Neural progenitor cell (in vitro differentiated cells): ENCODE measurements around the gene TLE5. TPM values are rescaled to one million over a fixed set of nuclear protein-coding genes. Genes with fewer than 3 reads are reported as not detected.

Experiments
- DNase-seq: peaks from one replicate; pipeline ENCODE4 v3.0.0-alpha.2; 2016; ENCODE audit warnings: low spot score
- H2AFZ ChIP-seq: fragments of 200-600 bp; sonication (generic); replicated peaks from 2 replicates; pipeline ENCODE4 v1.6.1; 2016; ENCODE audit warnings: antibody characterized with exemption
- H3F3A ChIP-seq: fragments of 200-600 bp; sonication (generic); 2 replicates; pipeline ENCODE4 v1.6.1; 2016; ENCODE audit warnings: antibody characterized with exemption, low read depth
- H3K27ac ChIP-seq: fragments of 200-600 bp; sonication (generic); 2 replicates; pipeline ENCODE4 v1.5.1; 2016; ENCODE audit warnings: mild to moderate bottlenecking
- H3K27me3 ChIP-seq: fragments of 200-600 bp; sonication (generic); 2 replicates; pipeline ENCODE4 v1.6.1; 2016; ENCODE audit warnings: mild to moderate bottlenecking, moderate library complexity
- H3K36me3 ChIP-seq: fragments of 200-600 bp; sonication (generic); 2 replicates; pipeline ENCODE4 v1.5.1; 2016
- H3K4me1 ChIP-seq: fragments of 200-600 bp; sonication (generic); 2 replicates; pipeline ENCODE4 v1.6.1; 2016; ENCODE audit warnings: mixed run types
- H3K4me2 ChIP-seq: fragments of 200-600 bp; sonication (generic); 2 replicates; pipeline ENCODE4 v1.6.1; 2016
- H3K4me3 ChIP-seq: fragments of 200-600 bp; sonication (generic); 2 replicates; pipeline ENCODE4 v1.5.1; 2016
- H3K79me2 ChIP-seq: fragments of 200-600 bp; sonication (generic); 2 replicates; pipeline ENCODE4 v1.6.1; 2016; ENCODE audit warnings: low read depth
- H3K9ac ChIP-seq: fragments of 200-600 bp; sonication (generic); 2 replicates; pipeline ENCODE4 v1.6.1; 2016
- H3K9me3 ChIP-seq: fragments of 200-600 bp; sonication (generic); 2 replicates; pipeline ENCODE4 v1.5.1; 2016; ENCODE audit warnings: low read depth
- H4K20me1 ChIP-seq: fragments of 200-600 bp; sonication (generic); 2 replicates; pipeline ENCODE4 v1.6.1; 2016; ENCODE audit warnings: low read depth
- H3K27ac Mint-ChIP-seq: 3 replicates; pipeline ENCODE4 v1.8.0; 2021; ENCODE audit warnings: mixed read lengths
- H3K27me3 Mint-ChIP-seq: 2 replicates; pipeline ENCODE4 v1.8.0; 2022; ENCODE audit warnings: low read depth, mild to moderate bottlenecking, inconsistent platforms, moderate library complexity, mixed read lengths; ENCODE audit not compliant: insufficient read depth
- H3K36me3 Mint-ChIP-seq: 3 replicates; pipeline ENCODE4 v1.8.0; 2021; ENCODE audit warnings: mixed read lengths
- H3K4me1 Mint-ChIP-seq: 3 replicates; pipeline ENCODE4 v1.8.0; 2021; ENCODE audit warnings: mixed read lengths
- H3K4me3 Mint-ChIP-seq: 3 replicates; pipeline ENCODE4 v1.8.0; 2021; ENCODE audit warnings: mild to moderate bottlenecking, moderate library complexity, mixed read lengths
- H3K9me3 Mint-ChIP-seq: 3 replicates; pipeline ENCODE4 v1.8.0; 2020; ENCODE audit warnings: mixed read lengths
- CTCF ChIP-seq: fragments of 200-600 bp; sonication (generic); IDR thresholded peaks from 2 replicates; pipeline ENCODE4 v1.5.1; 2017; ENCODE audit warnings: antibody characterized with exemption, mild to moderate bottlenecking
- EZH2 ChIP-seq: fragments of 200-600 bp; sonication (generic); IDR thresholded peaks from 2 replicates; pipeline ENCODE4 v1.6.1; 2017; ENCODE audit warnings: antibody characterized with exemption, mild to moderate bottlenecking, moderate library complexity
- EZH2phosphoT487 ChIP-seq: fragments of 200-600 bp; sonication (generic); IDR thresholded peaks from 2 replicates; pipeline ENCODE4 v1.6.1; 2017; ENCODE audit warnings: antibody characterized with exemption
- total RNA-seq: library from RNA; depleted of rRNA; stranded (reverse); fragments of >200 nt; gene quantifications from 2 replicates; pipeline ENCODE4 v1.2.3, GENCODE V29; 2015; ENCODE audit warnings: low replicate concordance

TLE5 gene
- total RNA-seq, 1 donor from 2014 or later = 54.6 TPM

- no peak overlapping the region for H3K27ac Mint-ChIP-seq
- H3K36me3 Mint-ChIP-seq = no peaks in the 10 kb centered on the region
- no peaks in the 10 kb centered on the region for H4K20me1 ChIP-seq
- peaks cover 3% of the 10 kb centered on the region for H3K9me3 Mint-ChIP-seq
- H3K4me1 ChIP-seq = peaks cover 6% of the 10 kb centered on the region
- no peaks in the 10 kb centered on the region for H3K9me3 ChIP-seq
- H3K4me1 Mint-ChIP-seq = peaks cover 5% of the 10 kb centered on the region
- H3K4me3 Mint-ChIP-seq = no peak overlapping the region
- H3F3A ChIP-seq = peaks cover 11% of the 10 kb centered on the region
- peaks cover 5% of the 10 kb centered on the region for H3K27me3 ChIP-seq
- no peak overlapping the region for H3K4me3 ChIP-seq
- H3K4me2 ChIP-seq = no peak overlapping the region
- H2AFZ ChIP-seq = no peak overlapping the region
- H3K9ac ChIP-seq = no peak overlapping the region
- no peaks in the 10 kb centered on the region for H3K79me2 ChIP-seq
- no peaks in the 10 kb centered on the region for H3K36me3 ChIP-seq
- no peak for TF ChIP-seq EZH2phosphoT487
- TF ChIP-seq CTCF = no peak
- TF ChIP-seq EZH2 = no peak
- no peak overlapping the region for H3K27ac ChIP-seq
- peaks cover 20% of the 10 kb centered on the region for H3K27me3 Mint-ChIP-seq
- DNase-seq = no peak
Measured at GRCh38 chr19:3017923-3018322, 44.4 kb downstream of the TLE5 start.

- H3K27ac Mint-ChIP-seq = no peak overlapping the region
- no peaks in the 10 kb centered on the region for H4K20me1 ChIP-seq
- H3K27me3 ChIP-seq = no peaks in the 10 kb centered on the region
- no peak overlapping the region for H3K9ac ChIP-seq
- no peak overlapping the region for H3K4me3 ChIP-seq
- H3K4me2 ChIP-seq = no peak overlapping the region
- peaks cover 14% of the 10 kb centered on the region for H3F3A ChIP-seq
- H3K27me3 Mint-ChIP-seq = peaks cover 28% of the 10 kb centered on the region
- TF ChIP-seq CTCF (no peak), EZH2phosphoT487 (no peak), EZH2 (no peak)
- peaks cover 10% of the 10 kb centered on the region for H3K4me1 ChIP-seq
- no peaks in the 10 kb centered on the region for H3K9me3 Mint-ChIP-seq
- H2AFZ ChIP-seq = no peak overlapping the region
- H3K36me3 Mint-ChIP-seq = no peaks in the 10 kb centered on the region
- H3K9me3 ChIP-seq = no peaks in the 10 kb centered on the region
- no peaks in the 10 kb centered on the region for H3K36me3 ChIP-seq
- H3K79me2 ChIP-seq = no peaks in the 10 kb centered on the region
- no peak for DNase-seq
- peaks cover 16% of the 10 kb centered on the region for H3K4me1 Mint-ChIP-seq
- no peak overlapping the region for H3K4me3 Mint-ChIP-seq
- no peak overlapping the region for H3K27ac ChIP-seq
Measured at GRCh38 chr19:3015126-3016057, 46.9 kb downstream of the TLE5 start.

- Mint-ChIP-seq H3K36me3 (no peaks in the 10 kb centered on the region), H3K9me3 (no peaks in the 10 kb centered on the region), H3K4me3 (no peak overlapping the region), H3K27me3 (peaks cover 26% of the 10 kb centered on the region), H3K27ac (no peak overlapping the region), H3K4me1 (peaks cover 16% of the 10 kb centered on the region)
- no peak overlapping the region for H3K9ac ChIP-seq
- no peak for TF ChIP-seq CTCF
- TF ChIP-seq EZH2 = no peak
- TF ChIP-seq EZH2phosphoT487 = no peak
- H3K27ac ChIP-seq = no peak overlapping the region
- H3F3A ChIP-seq = peaks cover 14% of the 10 kb centered on the region
- no peaks in the 10 kb centered on the region for H3K36me3 ChIP-seq
- no peak overlapping the region for H2AFZ ChIP-seq
- H3K9me3 ChIP-seq = no peaks in the 10 kb centered on the region
- no peak overlapping the region for H3K4me2 ChIP-seq
- H3K79me2 ChIP-seq = no peaks in the 10 kb centered on the region
- no peaks in the 10 kb centered on the region for H4K20me1 ChIP-seq
- no peak for DNase-seq
- H3K27me3 ChIP-seq = no peaks in the 10 kb centered on the region
- H3K4me1 ChIP-seq = peaks cover 10% of the 10 kb centered on the region
- no peak overlapping the region for H3K4me3 ChIP-seq
Measured at GRCh38 chr19:3014135-3014534, 48.2 kb downstream of the TLE5 start.
